GM19025 (cell line): Measurements from ENCODE around the gene SERPINA7.
"Not testable (repeated sequence)": the region's sequence is repeated elsewhere in the genome, so short reads cannot be mapped to it uniquely, and the experiment has no call there.

Experiments used
- ATAC-seq: cut with Tn5 transposase; IDR thresholded peaks from one replicate; pipeline ENCODE4 v1.9.1; 2021; ENCODE audit warnings: mild to moderate bottlenecking, low read depth, moderate library complexity; ENCODE audit not compliant: unreplicated experiment

SERPINA7 gene, protein sequence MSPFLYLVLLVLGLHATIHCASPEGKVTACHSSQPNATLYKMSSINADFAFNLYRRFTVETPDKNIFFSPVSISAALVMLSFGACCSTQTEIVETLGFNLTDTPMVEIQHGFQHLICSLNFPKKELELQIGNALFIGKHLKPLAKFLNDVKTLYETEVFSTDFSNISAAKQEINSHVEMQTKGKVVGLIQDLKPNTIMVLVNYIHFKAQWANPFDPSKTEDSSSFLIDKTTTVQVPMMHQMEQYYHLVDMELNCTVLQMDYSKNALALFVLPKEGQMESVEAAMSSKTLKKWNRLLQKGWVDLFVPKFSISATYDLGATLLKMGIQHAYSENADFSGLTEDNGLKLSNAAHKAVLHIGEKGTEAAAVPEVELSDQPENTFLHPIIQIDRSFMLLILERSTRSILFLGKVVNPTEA

DNA sequence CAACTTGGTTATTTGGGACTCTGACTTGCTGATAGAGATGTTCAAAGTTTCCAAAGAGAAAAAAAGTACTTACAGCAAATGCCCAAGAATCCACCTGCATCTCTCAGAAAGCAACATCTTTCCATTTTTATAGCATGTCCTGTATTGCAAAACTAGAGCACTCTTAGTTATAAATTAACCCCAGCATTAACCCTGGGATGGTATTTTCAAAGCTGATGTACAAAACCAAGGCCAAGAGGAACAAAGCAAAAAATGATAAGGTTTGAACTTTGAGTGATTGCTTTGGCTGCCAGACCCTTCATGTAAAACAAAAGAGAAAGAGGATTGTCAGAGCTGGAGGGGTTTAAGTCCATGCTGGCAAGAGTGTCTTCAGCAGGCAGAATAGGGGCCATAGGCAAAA is at the start of gene SERPINA7:
Gene SERPINA7, minus strand, starts transcription at position 103 of the 400 bp plus-strand sequence. CDS start 1,669 bp downstream, outside the sequence.
- no peak for ATAC-seq

DNA sequence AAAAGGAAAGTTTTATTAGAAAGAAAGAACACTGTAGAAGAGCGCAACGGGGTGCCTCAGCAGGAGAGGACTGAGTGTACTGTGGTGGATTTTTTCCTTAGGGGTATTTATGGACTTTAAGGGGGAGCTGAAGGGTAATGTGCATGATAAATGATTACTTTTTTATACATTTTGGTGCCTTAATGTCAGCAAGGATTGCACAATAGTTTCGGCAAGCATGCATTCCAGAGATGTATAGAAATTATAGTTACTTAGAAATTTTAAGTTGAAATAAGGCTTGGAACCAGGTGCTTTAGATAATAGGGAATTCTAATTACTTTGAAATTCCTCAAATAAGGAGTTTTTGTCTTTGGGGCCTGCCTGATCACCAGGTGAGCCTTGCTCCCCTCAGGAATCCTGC is 30.5 kb upstream of the SERPINA7 start:
- ATAC-seq, result no peak

DNA sequence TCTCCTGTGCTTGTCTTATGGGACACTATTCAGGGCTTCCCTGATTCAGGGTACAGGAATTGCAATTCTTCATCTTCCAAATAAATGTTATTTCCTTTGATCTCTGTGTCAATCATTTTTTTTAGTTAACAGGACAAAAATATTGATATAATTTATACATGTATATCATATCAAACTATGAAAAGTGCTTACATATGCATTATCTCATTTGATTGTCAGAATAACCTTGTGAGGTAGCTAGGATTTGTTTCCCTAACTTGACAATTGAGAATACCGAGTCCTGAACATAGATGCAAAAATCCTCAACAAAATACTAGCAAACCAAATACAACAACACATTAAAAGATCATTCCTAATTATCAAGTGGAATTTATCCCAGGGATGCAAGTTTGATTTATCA is 11.5 kb upstream of the SERPINA7 start:
- no peak for ATAC-seq

DNA sequence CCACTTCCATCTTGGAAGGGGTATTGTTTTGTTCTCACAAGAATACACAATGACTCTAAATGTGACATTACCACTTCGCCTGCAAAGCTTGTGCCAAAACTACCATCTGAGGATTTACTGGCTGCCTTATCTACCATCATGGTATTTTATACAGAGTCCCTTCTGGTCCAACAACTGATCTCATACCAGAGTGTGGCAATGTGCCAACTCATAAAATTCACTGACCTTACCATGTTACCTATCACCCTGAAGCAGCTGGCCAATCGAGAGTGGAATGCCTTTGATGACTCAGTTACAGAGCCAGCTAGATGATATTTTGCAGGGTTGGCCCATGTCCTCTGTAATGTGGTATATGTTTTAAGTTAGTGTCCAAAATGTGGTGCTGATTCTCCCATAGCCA is 3.8 kb upstream of the SERPINA7 start:
- ATAC-seq, result no peak

DNA sequence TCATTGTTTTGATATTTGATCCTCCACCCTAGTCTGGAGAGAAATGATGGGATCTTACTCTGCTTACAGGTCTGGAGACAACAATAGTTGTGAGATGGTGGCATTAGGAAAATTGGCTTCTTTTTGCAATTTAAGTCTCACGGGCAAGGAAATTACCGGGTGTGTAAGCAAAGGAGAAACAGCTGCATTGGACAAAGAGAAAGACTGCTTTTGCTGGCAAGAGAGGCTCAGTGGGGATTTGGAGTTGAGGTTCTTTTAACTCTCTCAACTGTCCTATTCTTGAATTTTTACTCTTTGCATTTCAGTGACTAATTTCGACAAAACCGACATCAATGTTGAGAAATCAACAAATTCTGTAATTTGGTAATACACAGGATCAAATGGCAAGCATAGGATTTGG is 2.3 kb upstream of the SERPINA7 start:
- no peak for ATAC-seq

DNA sequence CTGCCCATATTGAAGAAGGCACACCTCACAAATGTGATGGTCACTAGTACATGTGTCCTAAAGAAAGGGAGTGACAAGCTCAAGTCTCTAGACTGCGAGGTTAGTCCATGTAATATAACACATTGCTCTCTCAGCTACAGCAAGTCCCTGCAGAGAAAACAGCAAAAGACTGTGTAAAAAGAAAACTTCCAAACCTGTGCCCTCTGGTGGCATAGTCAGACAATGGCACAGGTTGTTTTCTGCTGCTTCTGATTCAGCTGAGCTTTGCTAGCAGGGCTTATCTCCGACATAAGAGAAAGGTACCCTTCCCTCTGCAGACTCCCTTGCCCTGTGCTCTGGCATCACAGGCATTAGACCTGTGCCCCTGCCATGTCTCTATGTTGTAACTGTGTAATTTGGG is 1.4 kb upstream of the SERPINA7 start:
- ATAC-seq, result no peak

DNA sequence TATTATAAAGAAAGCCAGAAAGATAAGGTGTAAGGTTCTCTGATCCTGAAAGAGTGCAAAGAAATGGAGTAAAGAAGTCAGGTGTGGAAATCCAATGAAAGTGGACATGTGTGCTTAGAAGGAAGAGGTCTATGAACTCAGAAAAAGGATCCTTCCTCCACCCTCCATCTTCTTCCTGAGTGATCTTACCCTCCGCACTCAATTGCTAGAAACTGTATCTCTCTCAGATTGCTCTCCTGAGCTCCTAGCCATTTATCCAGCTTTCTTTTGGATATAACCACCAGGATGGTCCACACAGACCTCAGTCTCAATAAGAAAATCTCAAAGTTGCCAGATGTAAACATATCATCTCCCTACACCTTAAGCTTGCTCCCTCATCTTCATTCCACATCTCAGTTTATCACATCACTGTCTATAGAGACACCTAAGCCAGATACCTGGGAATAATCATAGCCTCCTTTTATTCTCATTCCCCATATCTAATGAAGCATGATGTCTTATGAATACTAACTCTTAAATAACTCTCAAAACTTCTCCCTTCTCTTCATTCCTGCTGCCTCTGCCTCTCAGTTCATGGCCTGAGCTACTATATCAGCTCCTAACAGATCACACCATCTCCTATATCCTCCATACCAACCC is 573 bp downstream of the SERPINA7 start:
- no peak for ATAC-seq

DNA sequence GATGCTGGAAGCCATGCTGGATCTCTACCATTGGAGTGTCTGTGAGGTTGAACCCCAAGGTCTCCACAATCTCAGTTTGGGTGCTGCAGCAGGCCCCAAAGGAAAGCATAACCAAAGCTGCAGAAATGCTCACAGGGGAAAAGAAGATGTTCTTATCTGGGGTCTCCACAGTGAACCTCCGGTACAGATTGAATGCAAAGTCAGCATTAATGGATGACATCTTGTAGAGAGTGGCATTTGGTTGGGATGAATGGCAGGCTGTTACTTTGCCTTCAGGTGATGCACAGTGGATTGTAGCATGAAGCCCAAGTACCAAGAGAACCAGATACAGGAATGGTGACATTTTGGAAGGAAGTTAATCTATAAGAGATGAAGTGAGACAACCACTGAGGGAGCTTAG is 1.8 kb downstream of the SERPINA7 start:
- ATAC-seq, result no peak

DNA sequence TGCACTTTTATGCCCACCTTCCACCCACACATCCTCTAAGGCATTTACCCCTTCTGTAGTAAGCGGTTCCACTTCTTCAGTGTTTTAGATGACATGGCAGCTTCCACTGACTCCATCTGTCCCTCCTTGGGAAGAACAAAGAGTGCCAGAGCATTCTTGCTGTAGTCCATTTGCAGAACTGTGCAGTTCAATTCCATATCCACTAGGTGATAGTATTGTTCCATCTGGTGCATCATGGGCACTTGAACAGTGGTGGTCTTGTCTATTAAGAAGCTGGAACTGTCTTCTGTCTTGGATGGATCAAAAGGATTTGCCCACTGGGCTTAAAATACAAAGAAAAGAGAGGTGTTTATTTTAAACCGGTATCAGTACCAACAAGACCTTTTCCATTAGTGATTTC is 3.5 kb downstream of the SERPINA7 start:
- ATAC-seq, result no peak

DNA sequence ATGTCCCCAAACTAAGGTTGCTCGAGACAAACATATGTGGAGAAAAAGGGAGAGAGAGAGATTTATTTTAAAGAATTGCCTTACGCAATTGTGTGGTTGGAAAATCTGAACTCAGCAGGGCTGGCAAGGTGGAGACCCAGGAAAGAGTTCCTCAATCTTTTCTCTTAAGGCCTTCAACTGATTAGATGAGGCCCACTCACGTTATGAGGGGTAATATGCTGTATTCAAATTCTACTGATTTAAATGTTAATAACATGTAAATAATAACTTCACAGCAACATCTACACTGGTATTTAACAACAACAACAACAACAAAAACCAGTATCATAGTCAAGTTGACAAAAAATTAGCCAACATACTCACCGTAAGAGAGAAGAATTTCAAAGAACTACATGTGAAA is 14.6 kb downstream of the SERPINA7 start:
- ATAC-seq, result no peak

DNA sequence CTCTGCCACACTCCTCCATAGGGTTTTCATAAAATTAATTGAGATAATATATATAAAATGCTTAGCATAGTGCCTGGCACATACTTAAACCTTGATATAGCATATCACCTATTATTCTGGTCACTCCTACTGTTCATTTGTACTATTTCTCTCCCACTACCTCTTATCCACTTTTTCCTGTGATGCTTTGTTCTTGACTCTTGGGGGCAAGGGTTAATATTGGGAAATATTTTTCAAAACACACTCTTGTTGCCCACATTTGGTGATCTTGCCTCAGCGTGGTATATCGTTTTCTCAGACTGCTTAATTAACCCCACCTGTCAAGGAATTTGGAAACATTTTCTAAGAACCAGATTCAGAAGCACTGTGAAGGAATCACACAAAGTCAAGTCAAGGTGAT is 16.3 kb downstream of the SERPINA7 start:
- ATAC-seq, result no peak

DNA sequence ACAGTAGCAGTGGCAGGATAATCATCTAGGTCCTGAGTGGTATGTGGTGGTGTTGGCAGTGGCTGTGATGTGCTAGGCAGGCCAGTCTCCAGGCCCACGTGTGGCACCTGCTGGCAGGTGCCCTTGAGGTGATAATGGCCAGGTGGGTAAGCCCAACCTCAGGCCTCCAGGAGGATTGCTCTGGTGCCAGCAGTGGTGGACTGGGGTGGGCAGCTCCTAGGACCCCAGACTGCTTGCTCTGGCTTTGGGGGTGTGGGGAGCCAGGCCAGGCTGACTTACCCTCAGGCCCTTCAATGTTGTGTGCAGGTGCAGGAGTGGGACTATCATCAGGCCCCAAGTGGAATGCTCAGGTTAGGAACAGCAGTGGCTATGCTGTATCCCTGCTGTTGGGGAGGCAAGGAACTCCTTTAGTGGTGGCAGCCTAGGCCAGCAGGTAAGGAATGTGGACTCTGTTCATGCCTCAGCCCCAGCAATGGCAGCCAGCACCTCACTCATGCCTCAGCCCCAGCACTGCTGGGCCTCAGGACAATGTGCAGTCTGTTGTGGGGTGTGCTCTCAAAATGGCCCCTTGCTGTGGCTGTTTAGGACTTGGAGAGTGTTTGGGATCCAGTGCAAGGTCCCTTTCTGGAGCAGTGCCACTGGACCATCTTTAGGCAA is 24.3 kb downstream of the SERPINA7 start:
- no peak for ATAC-seq

DNA sequence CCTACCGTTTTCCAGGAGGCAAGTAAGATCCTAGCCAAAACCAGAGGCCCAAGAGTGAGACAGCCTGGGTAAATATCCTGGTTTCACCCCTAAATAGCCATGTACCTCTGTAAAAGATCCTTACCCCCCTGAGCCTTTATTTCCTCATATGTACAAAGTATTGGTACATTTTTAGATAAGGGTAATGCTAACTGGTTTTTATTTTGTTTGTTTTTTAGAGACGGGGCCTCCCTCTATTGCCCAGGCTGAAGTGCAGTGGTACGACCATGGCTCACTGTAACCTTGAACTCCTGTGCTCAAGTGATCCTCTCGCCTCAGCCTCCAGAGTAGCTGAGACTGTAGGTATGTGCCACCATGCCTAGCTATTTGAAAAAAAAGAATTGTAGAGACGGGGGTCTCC is 29.4 kb downstream of the SERPINA7 start:
- ATAC-seq, result no peak

DNA sequence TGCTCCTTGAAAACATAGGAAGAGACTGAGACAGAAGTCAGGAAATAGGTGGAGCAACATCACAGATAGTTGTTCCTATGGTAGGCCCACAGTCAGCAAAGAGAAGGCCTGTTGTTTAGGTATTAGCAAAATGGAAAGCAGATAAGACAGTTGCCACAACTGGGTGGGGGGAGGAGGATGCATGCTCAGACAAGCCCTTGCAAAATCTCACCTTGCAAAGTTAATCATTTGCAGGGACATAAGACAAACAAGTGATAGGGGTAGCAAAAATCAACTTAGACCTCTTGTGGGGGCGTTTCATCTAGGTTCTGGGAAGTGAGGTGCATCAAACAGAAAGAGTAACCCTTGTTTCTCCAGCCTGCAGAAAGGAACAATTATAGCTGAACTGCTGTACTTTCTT is 30.7 kb downstream of the SERPINA7 start:
- ATAC-seq, result no peak

DNA sequence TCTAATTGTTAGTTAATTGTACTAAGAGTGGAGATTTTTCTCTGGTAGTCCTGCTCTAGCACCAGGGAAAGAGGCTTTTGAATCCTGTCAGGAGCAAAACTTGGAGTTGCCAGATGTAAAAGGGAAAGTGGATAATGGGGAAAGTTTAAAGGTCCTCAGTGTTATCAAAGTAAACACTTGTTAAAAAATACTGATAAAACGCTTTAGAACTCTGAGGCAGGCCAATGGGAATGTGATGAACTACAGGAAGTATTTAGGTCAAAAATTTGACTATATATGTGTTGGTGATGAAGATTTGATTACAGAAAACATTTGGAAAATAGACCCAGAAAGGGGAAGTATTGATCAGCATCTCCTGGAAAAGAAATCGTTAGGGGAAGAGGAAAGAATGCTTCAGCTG is 32.8 kb downstream of the SERPINA7 start:
- no peak for ATAC-seq

DNA sequence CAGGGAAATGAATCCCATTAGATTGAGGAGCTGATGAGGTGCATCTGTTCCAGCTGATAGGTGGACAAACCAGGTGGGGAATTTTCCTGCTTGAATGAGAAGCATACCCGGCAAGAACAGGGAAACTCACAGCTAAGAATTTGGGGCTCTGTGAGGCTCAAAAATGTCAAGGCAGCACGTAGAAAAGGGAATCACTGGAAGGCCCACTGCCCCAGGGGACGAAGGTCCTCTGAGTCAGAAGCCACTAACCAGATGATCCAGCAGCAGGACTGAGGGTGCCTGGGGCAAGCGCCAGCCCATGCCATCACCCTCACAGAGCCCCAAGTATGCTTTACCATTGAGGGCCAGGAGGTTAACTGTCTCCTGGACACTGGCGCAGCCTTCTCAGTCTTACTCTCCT is 37.9 kb downstream of the SERPINA7 start:
- not testable (repeated sequence) for ATAC-seq

DNA sequence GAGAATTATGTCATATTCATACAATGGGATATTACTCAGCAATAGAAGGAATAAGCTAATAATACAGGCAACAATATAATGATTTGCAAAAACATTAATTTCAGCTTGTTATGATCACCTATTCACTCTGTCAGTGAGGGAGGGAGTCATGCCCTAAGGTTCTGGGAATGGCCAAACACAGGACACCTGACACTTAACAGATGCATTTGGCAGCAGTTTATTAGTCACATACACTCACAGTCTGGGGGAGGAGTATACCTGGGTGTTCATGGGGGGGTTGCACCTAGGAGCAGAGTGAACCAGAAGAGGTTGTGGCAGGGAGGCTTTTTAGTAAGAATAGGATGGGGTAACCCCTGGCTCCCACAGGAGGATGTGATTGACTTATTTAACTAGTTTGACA is 38.3 kb downstream of the SERPINA7 start:
- no peak for ATAC-seq

DNA sequence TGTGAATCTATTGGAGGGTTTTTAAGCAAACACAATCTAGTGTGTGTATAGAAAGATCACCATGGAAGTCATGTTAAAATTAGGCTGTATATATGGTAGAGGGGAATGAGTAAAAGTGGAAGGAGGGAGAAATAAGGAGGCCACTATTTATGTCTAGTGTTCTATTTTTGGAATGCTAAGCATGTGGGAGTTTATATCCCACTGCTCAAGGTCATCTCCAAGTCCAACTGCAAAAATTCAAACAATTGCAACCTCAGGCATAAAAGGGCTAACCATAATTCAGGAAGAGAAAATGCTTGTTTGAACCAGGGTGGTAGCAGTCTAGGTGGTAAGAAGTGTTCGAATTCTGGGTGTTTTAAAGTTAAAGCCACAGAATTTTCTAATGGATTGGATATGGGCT is 39.2 kb downstream of the SERPINA7 start:
- no peak for ATAC-seq

DNA sequence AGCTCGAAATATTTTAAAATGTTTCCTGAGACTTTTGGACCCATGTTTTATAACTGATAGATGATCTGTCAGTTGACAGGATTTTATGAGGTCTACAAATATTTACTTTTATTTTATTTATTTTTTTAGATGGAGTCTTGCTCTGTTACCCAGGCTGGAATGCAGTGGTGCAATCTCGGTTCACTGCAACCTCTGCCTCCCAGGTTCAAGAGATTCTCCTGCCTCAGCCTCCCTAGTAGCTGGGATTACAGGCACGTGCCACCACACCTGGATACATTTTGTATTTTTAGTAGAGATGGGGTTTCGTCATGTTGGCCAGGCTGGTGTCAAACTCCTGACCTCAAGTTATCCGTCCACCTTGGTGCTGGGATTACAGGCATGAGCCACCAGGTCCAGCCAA is 50.0 kb downstream of the SERPINA7 start:
- not testable (repeated sequence) for ATAC-seq
